B cell (primary cell): ENCODE results near the gene CRB3. TPM values are rescaled to one million over a fixed set of nuclear protein-coding genes. Genes with fewer than 3 reads are reported as not detected.

Source experiments
- ATAC-seq: fragments of 200-7000 bp; cut with Tn5 transposase; one replicate; pipeline ENCODE4 v1.10.0; 2021; ENCODE audit warnings: low read depth, mild to moderate bottlenecking, moderate number of reproducible peaks, moderate library complexity
- CTCF ChIA-PET: fragments of 350-600 bp; sonication (Branson Sonifier 250); formaldehyde crosslinking; loops from one replicate; lab custom pipeline; 2021; ENCODE audit warnings: antibody characterized with exemption, inconsistent platforms; lab: Charles Lee
- POLR2A ChIA-PET: fragments of 350-600 bp; sonication (Branson Sonifier 250); formaldehyde crosslinking; loops from one replicate; lab custom pipeline; 2021; ENCODE audit warnings: antibody characterized with exemption; lab: Charles Lee
- DNase-seq: peaks from one replicate; pipeline ENCODE4 v3.0.0; 2013
- H2AFZ ChIP-seq: 2 replicates; pipeline ENCODE4 v1.6.1; 2012; ENCODE audit warnings: mild to moderate bottlenecking, low read depth, low read length; ENCODE audit not compliant: insufficient read depth, poor library complexity, severe bottlenecking
- H3K27ac ChIP-seq, 2 donors: 1 replicate in 1 of 2; 2 replicates in 1 of 2; pipeline ENCODE4 v1.5.1; 2012 to 2013; ENCODE audit warnings: low read length in 2 of 2, mild to moderate bottlenecking in 2 of 2, moderate library complexity in 1 of 2
- H3K27me3 ChIP-seq, 4 experiments: fragments of 200-600 bp in 1 of 4; sonication (generic) in 1 of 4; replicated peaks in 1 of 4; 1 replicate in 2 of 4; 2 replicates in 2 of 4; pipeline versions ENCODE4 v1.6.1 to v1.7.0; 2013 to 2016; ENCODE audit warnings: low read length in 3 of 4, mild to moderate bottlenecking in 2 of 4, mixed read lengths in 1 of 4, moderate library complexity in 1 of 4; ENCODE audit not compliant: insufficient read depth in 4 of 4, control insufficient read depth in 3 of 4; ENCODE audit errors: control extremely low read depth in 1 of 4
- H3K36me3 ChIP-seq, 2 experiments: replicated peaks in 1 of 2; 1 replicate in 1 of 2; 2 replicates in 1 of 2; pipeline versions ENCODE4 v1.6.1 to v1.7.1; 2013; ENCODE audit warnings: low read length in 1 of 2; ENCODE audit not compliant: insufficient read depth in 2 of 2, control insufficient read depth in 1 of 2; ENCODE audit errors: control extremely low read depth in 1 of 2, extremely low read depth in 1 of 2
- H3K4me1 ChIP-seq, 2 donors: fragments of 200-600 bp in 1 of 2; sonication (generic) in 1 of 2; 1 replicate in 1 of 2; 2 replicates in 1 of 2; pipeline versions ENCODE4 v1.5.1 to v1.6.1; 2013 to 2017; ENCODE audit warnings: low read length in 2 of 2; ENCODE audit not compliant: control insufficient read depth in 2 of 2, insufficient read depth in 2 of 2
- H3K4me2 ChIP-seq: replicated peaks from 2 replicates; pipeline ENCODE3; 2012; ENCODE audit warnings: mild to moderate bottlenecking, low read depth, low read length; ENCODE audit not compliant: poor library complexity, severe bottlenecking
- H3K4me3 ChIP-seq, 5 experiments: fragments of 200-600 bp in 1 of 5; sonication (generic) in 1 of 5; 1 replicate in 3 of 5; 2 replicates in 2 of 5; pipeline versions ENCODE4 v1.5.1 to v1.7.0; 2011 to 2016; ENCODE audit warnings: low read length in 4 of 5, mild to moderate bottlenecking in 4 of 5, low read depth in 2 of 5, control low read depth in 1 of 5, moderate library complexity in 1 of 5; ENCODE audit not compliant: insufficient read depth in 1 of 5; ENCODE audit errors: control extremely low read depth in 1 of 5, extremely low read depth in 1 of 5
- H3K79me2 ChIP-seq: fragments of 200-600 bp; sonication (generic); one replicate; pipeline ENCODE4 v1.6.0; 2016; ENCODE audit warnings: low read length; ENCODE audit not compliant: control insufficient read depth, insufficient read depth
- H3K9ac ChIP-seq: fragments of 200-600 bp; sonication (generic); 2 replicates; pipeline ENCODE4 v1.6.1; 2017; ENCODE audit warnings: mild to moderate bottlenecking, low read length, moderate library complexity
- H3K9me3 ChIP-seq, 3 donors: one replicate each; pipeline versions ENCODE4 v1.6.1 to v1.7.1; 2013; ENCODE audit warnings: low read length in 2 of 3; ENCODE audit not compliant: control insufficient read depth in 2 of 3, insufficient read depth in 1 of 3; ENCODE audit errors: control extremely low read depth in 1 of 3
- H4K20me1 ChIP-seq: 2 replicates; pipeline ENCODE4 v1.6.0; 2012; ENCODE audit warnings: mild to moderate bottlenecking, low read length; ENCODE audit not compliant: insufficient read depth, control insufficient read depth, poor library complexity, severe bottlenecking
- H3K27ac Mint-ChIP-seq: one replicate; pipeline ENCODE4 v1.8.0; 2021; ENCODE audit warnings: mixed read lengths
- H3K27me3 Mint-ChIP-seq: one replicate; pipeline ENCODE4 v1.8.0; 2021; ENCODE audit warnings: mixed read lengths
- H3K4me1 Mint-ChIP-seq: one replicate; pipeline ENCODE4 v1.8.0; 2021; ENCODE audit warnings: mixed read lengths
- H3K4me3 Mint-ChIP-seq: one replicate; pipeline ENCODE4 v1.8.0; 2021; ENCODE audit warnings: mixed read lengths
- H3K9me3 Mint-ChIP-seq: one replicate; pipeline ENCODE4 v1.8.0; 2022; ENCODE audit warnings: mixed read lengths; ENCODE audit not compliant: insufficient read depth
- CTCF ChIP-seq: fragments of 200-600 bp; IDR thresholded peaks from one replicate; pipeline ENCODE4 v1.8.0; 2022; ENCODE audit warnings: antibody characterized with exemption, mild to moderate bottlenecking
- EZH2 ChIP-seq: IDR thresholded peaks from 2 replicates; pipeline ENCODE4 v1.6.1; 2012; ENCODE audit warnings: borderline replicate concordance, low read depth, mild to moderate bottlenecking, moderate library complexity, low read length; ENCODE audit not compliant: insufficient read depth, poor library complexity, severe bottlenecking
- WGBS: methylation state at CpG from one replicate; pipeline ENCODE4 v1.1.5; 2013; ENCODE audit warnings: missing lambda C conversion rate; ENCODE audit not compliant: insufficient coverage; 5-methylcytosine and 5-hydroxymethylcytosine counted together
- intact Hi-C: fragments of 100-400 bp; cut with micrococcal nuclease; formaldehyde crosslinking; loops from one replicate; pipeline ENCODE4 v1.10.0; 2022
- polyA plus RNA-seq: library from polyadenylated mRNA; depleted of rRNA; stranded (reverse); fragments of >200 nt; gene quantifications from 2 replicates; pipeline ENCODE4 v1.2.3, GENCODE V29; 2012
- total RNA-seq, 2 donors: library from RNA; stranded (reverse); fragments of 120-200 nt in 1 of 2; gene quantifications; 1 replicate in 1 of 2; 2 replicates in 1 of 2; pipeline versions ENCODE4 v1.2.3 to v1.2.4, GENCODE V29; 2013 to 2022

CRB3 gene
- total and polyA plus RNA-seq, 2 donors (not counting 1 experiment from before 2014, with no cell fraction given) = 2.1 to 3.6 TPM

DNA sequence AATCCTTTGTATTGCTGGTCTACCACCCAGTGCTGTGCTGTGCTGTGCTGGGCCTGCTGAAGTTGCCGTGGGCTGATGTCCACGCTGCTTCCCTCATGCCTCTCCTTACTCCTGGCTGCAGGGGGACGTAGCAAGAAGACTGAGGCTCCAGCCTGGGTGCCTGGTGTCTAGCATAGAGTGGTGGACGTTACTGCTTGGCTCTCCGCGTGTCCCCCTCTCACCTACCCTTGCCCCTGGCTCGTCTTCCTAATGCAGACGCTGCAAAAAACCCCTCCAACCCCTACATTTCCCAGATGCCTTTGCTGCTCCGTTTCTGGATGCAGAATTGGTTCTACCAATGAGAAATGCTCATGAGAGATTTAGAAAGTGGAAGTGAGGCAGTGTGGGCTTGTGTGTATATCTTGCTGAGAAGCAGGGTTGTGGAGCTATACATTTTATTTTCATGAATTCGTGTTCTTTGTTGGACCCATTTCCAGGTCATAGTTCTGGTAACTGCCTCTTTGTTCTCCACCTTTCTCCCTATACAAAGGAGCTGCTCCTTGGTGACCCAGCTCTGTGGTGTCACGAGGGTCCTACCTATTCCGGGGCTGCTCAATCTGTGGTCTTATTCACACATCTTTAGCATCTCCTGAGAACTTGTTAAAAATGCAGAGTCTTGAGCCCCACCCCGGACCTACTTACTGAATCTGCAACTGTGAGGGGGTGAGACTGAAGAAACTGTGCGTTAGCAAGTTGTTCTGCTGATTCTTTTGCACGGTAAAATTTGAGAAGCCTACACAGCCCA, 25.4 kb downstream of the CRB3 start:
- Mint-ChIP-seq H3K4me3 (peak overlapping the region; percentile 91), H3K27me3 (no peaks in the 10 kb centered on the region), H3K27ac (peak overlapping the region; percentile 90), H3K4me1 (peaks cover 12% of the 10 kb centered on the region), H3K9me3 (peaks cover 2% of the 10 kb centered on the region)
- TF ChIP-seq CTCF = no peak
- no peak for TF ChIP-seq EZH2
- ATAC-seq = peak; percentile 93
- Histone ChIP-seq H3K36me3 (no peaks in the 10 kb centered on the region), H3K4me1 (peaks cover 0 to 12% of the 10 kb centered on the region in 2 donors), H3K27ac (peak overlapping the region; percentile 11 to 16), H3K79me2 (no peaks in the 10 kb centered on the region), H3K9me3 (peaks cover 0 to 4% (median 3%) of the 10 kb centered on the region in 3 donors), H3K27me3 (no peaks in the 10 kb centered on the region), H2AFZ (peak overlapping the region; percentile 60), H3K4me2 (peak overlapping the region; percentile 57), H4K20me1 (no peaks in the 10 kb centered on the region), H3K9ac (peak overlapping the region; percentile 55), H3K4me3 (peak overlapping the region in 4 of 5 experiments; percentile 32 to 64 (median 43))
- POLR2A ChIA-PET = interaction anchor here (0.6 kb wide), 1 partner anchor 246 kb away, joined by 3 read pairs; no protein-coding TSS in a partner anchor
- 79% methylated on average over 4 of the region's 15 CpGs for WGBS
- DNase-seq = peak; percentile 54
- intact Hi-C loops = no loop called here
- CTCF ChIA-PET = interaction anchor here (1.0 to 1.1 kb wide), 2 partner anchors 10 to 21 kb away, joined by 3 read pairs; no protein-coding TSS in a partner anchor

GRCh38 chr19:6490134-6490533, 26.1 kb downstream of the CRB3 start:
- no peaks in the 10 kb centered on the region for H3K36me3 ChIP-seq
- H2AFZ ChIP-seq = peak overlapping the region; percentile 60
- Mint-ChIP-seq H3K4me3 (peak overlapping the region; percentile 91), H3K9me3 (peaks cover 2% of the 10 kb centered on the region), H3K27me3 (no peaks in the 10 kb centered on the region), H3K27ac (peak overlapping the region; percentile 90), H3K4me1 (peaks cover 12% of the 10 kb centered on the region)
- TF ChIP-seq EZH2 (no peak), CTCF (no peak)
- H3K9me3 ChIP-seq = peaks cover 0 to 4% (median 3%) of the 10 kb centered on the region in 3 donors
- 71% methylated on average over 1 of the region's 2 CpGs for WGBS
- H3K79me2 ChIP-seq = no peaks in the 10 kb centered on the region
- intact Hi-C loops = no loop called here
- no peaks in the 10 kb centered on the region for H4K20me1 ChIP-seq
- H3K9ac ChIP-seq = peak overlapping the region; percentile 55
- ChIA-PET POLR2A (no interaction called here), CTCF (interaction anchor here (1.0 to 2.1 kb wide), 4 partner anchors 8 to 22 kb away, joined by 3 to 6 read pairs (median 3); partner anchors contain the start of gene DENND1C)
- H3K4me1 ChIP-seq = peaks cover 0 to 12% of the 10 kb centered on the region in 2 donors
- no peak for ATAC-seq
- H3K27me3 ChIP-seq = no peaks in the 10 kb centered on the region
- peak overlapping the region in 1 of 2 donors; percentile 16 for H3K27ac ChIP-seq
- H3K4me2 ChIP-seq = peak overlapping the region; percentile 57
- H3K4me3 ChIP-seq = peak overlapping the region in 4 of 5 experiments; percentile 32 to 64 (median 43)
- DNase-seq = no peak
